GM12874 (cell line): Measurements from ENCODE around the gene MED25.

Experiments used
- CTCF ChIP-seq: IDR thresholded peaks from 2 replicates; pipeline ENCODE4 v1.5.1; 2011; ENCODE audit warnings: low read depth, mild to moderate bottlenecking, control low read depth, low read length, moderate library complexity; ENCODE audit not compliant: insufficient read depth

MED25 gene

GRCh38 chr19:49817964-49818648 is at the start of gene MED25:
Gene MED25, plus strand, starts transcription at chr19:49818289. Its CDS starts 53 bp downstream, at chr19:49818342.
- peak; percentile 29; the same call in 1 of the 2 replicates for TF ChIP-seq CTCF

GRCh38 chr19:49770529-49770928 is 47.6 kb upstream of the MED25 start:
- no peak for TF ChIP-seq CTCF

GRCh38 chr19:49771674-49772139 is 46.4 kb upstream of the MED25 start:
- TF ChIP-seq CTCF, result no peak

- TF ChIP-seq CTCF, result no peak
Observed at GRCh38 chr19:49772850-49773432, 45.1 kb upstream of the MED25 start.

GRCh38 chr19:49773663-49774350 is 44.3 kb upstream of the MED25 start:
- no peak for TF ChIP-seq CTCF

GRCh38 chr19:49774969-49775368 is 43.1 kb upstream of the MED25 start:
- no peak for TF ChIP-seq CTCF

- TF ChIP-seq CTCF, result no peak
Observed at GRCh38 chr19:49775742-49776370, 42.2 kb upstream of the MED25 start.
